Fibroblast of lung (primary cell): Measurements from ENCODE around the gene WIPI1. TPM values are rescaled to one million over a fixed set of nuclear protein-coding genes. Genes with fewer than 3 reads are reported as not detected.

ENCODE experiments used
- DNase-seq, 2 donors: peaks; one replicate each; pipeline versions ENCODE4 v3.0.0 to v3.0.0-alpha.2; 2010; ENCODE audit warnings: low read depth in 2 of 2
- H2AFZ ChIP-seq: 2 replicates; pipeline ENCODE4 v1.5.1; 2012; ENCODE audit warnings: low read length, control low read depth, inconsistent platforms
- H3K27ac ChIP-seq: 2 replicates; pipeline ENCODE4 v1.5.1; 2011; ENCODE audit warnings: low read length, control low read depth; ENCODE audit not compliant: insufficient read depth
- H3K27me3 ChIP-seq: 2 replicates; pipeline ENCODE4 v1.5.1; 2011; ENCODE audit warnings: mild to moderate bottlenecking, low read length; ENCODE audit not compliant: control insufficient read depth, insufficient read depth
- H3K36me3 ChIP-seq: 2 replicates; pipeline ENCODE4 v1.5.1; 2011; ENCODE audit warnings: low read length; ENCODE audit not compliant: control insufficient read depth, insufficient read depth
- H3K4me1 ChIP-seq: 2 replicates; pipeline ENCODE4 v1.5.1; 2011; ENCODE audit warnings: low read length; ENCODE audit not compliant: control insufficient read depth, insufficient read depth; ENCODE audit errors: extremely low read depth
- H3K4me2 ChIP-seq: 2 replicates; pipeline ENCODE4 v1.5.1; 2011; ENCODE audit warnings: low read length, control low read depth; ENCODE audit not compliant: insufficient read depth; ENCODE audit errors: extremely low read depth
- H3K4me3 ChIP-seq, 4 experiments: fragments of 200-600 bp in 1 of 4; sonication (generic) in 1 of 4; replicated peaks in 1 of 4; 2 replicates each; pipeline ENCODE4 v1.5.1; 2011 to 2016; ENCODE audit warnings: low read length in 4 of 4, low read depth in 3 of 4, mild to moderate bottlenecking in 3 of 4, control low read depth in 2 of 4, inconsistent platforms in 1 of 4, mixed read lengths in 1 of 4; ENCODE audit not compliant: insufficient read depth in 1 of 4; ENCODE audit errors: control extremely low read depth in 1 of 4
- H3K79me2 ChIP-seq: 2 replicates; pipeline ENCODE4 v1.5.1; 2012; ENCODE audit warnings: mild to moderate bottlenecking, low read length, inconsistent platforms; ENCODE audit not compliant: control insufficient read depth, insufficient read depth
- H3K9ac ChIP-seq: 2 replicates; pipeline ENCODE4 v1.5.1; 2011; ENCODE audit warnings: mild to moderate bottlenecking, low read length, control low read depth; ENCODE audit not compliant: insufficient read depth
- H3K9me3 ChIP-seq: 2 replicates; pipeline ENCODE4 v1.5.1; 2012; ENCODE audit warnings: low read depth, low read length; ENCODE audit not compliant: control insufficient read depth, insufficient read depth
- H4K20me1 ChIP-seq: 2 replicates; pipeline ENCODE4 v1.5.1; 2011; ENCODE audit warnings: low read length; ENCODE audit not compliant: control insufficient read depth, insufficient read depth; ENCODE audit errors: extremely low read depth
- CTCF ChIP-seq, 2 donors: IDR thresholded peaks in 1 of 2; conservative IDR thresholded peaks in 1 of 2; 1 replicate in 1 of 2; 2 replicates in 1 of 2; pipeline ENCODE4 v1.5.1; 2011 to 2012; ENCODE audit warnings: low read length in 2 of 2, control low read depth in 1 of 2, inconsistent platforms in 1 of 2, low read depth in 1 of 2, mild to moderate bottlenecking in 1 of 2
- EZH2 ChIP-seq: IDR thresholded peaks from 2 replicates; pipeline ENCODE4 v1.5.1; 2012; ENCODE audit warnings: low read length, control low read depth, mild to moderate bottlenecking; ENCODE audit errors: missing control alignments
- polyA plus RNA-seq, 2 donors: library from polyadenylated mRNA; depleted of rRNA in 1 of 2; stranded (reverse) in 1 of 2; unstranded in 1 of 2; fragments of >200 nt; gene quantifications; 2 replicates each; pipeline ENCODE4 v1.2.1, GENCODE V29; 2011 to 2012; ENCODE audit warnings: missing spikeins in 1 of 2
- total RNA-seq: library from RNA; depleted of rRNA; stranded (reverse); fragments of >200 nt; gene quantifications from 2 replicates; pipeline ENCODE4 v1.2.1, GENCODE V29; 2014

Gene WIPI1
- total and polyA plus RNA-seq, 2 donors (not counting 1 experiment from before 2014, with no cell fraction given): 158 to 251 TPM

DNA sequence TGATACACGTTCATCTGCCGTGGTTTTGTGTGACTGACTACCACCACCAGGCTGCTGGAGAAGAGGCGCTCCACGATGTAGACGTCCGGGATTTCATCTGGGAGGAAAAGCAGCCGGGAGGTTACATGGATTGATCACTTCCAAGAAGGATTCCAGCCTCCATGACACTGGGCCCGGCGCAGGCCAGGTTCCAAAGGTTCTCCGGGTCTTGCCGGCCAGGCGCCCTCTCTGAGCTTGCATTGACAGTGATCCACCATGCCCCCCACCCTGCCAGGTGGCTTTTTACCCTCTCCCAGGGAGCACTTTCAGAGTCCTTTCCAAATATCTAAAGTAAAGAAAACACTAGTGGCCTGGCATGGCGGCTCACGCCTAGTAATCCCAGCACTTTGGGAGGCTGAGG, 6.5 kb downstream of the WIPI1 start:
- Histone ChIP-seq H4K20me1 (no peaks in the 10 kb centered on the region), H2AFZ (no peak overlapping the region), H3K9me3 (no peaks in the 10 kb centered on the region), H3K4me1 (peaks cover 12% of the 10 kb centered on the region), H3K36me3 (peaks cover 20% of the 10 kb centered on the region), H3K9ac (no peak overlapping the region), H3K27me3 (no peaks in the 10 kb centered on the region), H3K79me2 (peaks cover 22% of the 10 kb centered on the region), H3K4me3 (no peak overlapping the region), H3K27ac (no peak overlapping the region), H3K4me2 (no peak overlapping the region)
- TF ChIP-seq EZH2 (no peak), CTCF (conservative IDR thresholded peaks at IDR 0.05 in 1 of 2, IDR thresholded peaks at IDR 0.05 in 1 of 2; ENCODE audit: low read depth in 1 of 2, low read length in 2 of 2) (no peak)
- DNase-seq: no peak

GRCh38 chr17:68450391-68450790, 6.9 kb downstream of the WIPI1 start:
- DNase-seq: no peak
- no peak overlapping the region for H3K9ac ChIP-seq
- peaks cover 20% of the 10 kb centered on the region for H3K36me3 ChIP-seq
- peaks cover 22% of the 10 kb centered on the region for H3K79me2 ChIP-seq
- TF ChIP-seq EZH2: no peak
- H3K9me3 ChIP-seq: no peaks in the 10 kb centered on the region
- H2AFZ ChIP-seq: no peak overlapping the region
- H3K27ac ChIP-seq: no peak overlapping the region
- peaks cover 12% of the 10 kb centered on the region for H3K4me1 ChIP-seq
- H4K20me1 ChIP-seq: no peaks in the 10 kb centered on the region
- no peak overlapping the region for H3K4me3 ChIP-seq
- no peaks in the 10 kb centered on the region for H3K27me3 ChIP-seq
- no peak overlapping the region for H3K4me2 ChIP-seq

GRCh38 chr17:68449021-68449739, 8.1 kb downstream of the WIPI1 start:
- H3K27me3 ChIP-seq: no peaks in the 10 kb centered on the region
- H3K27ac ChIP-seq: no peak overlapping the region
- DNase-seq: no peak
- TF ChIP-seq EZH2 (no peak), CTCF (conservative IDR thresholded peaks at IDR 0.05 in 1 of 2, IDR thresholded peaks at IDR 0.05 in 1 of 2; ENCODE audit: low read depth in 1 of 2, low read length in 2 of 2) (no peak)
- H3K9me3 ChIP-seq: no peaks in the 10 kb centered on the region
- H3K4me3 ChIP-seq: no peak overlapping the region
- no peak overlapping the region for H3K9ac ChIP-seq
- H3K4me2 ChIP-seq: no peak overlapping the region
- no peaks in the 10 kb centered on the region for H4K20me1 ChIP-seq
- no peak overlapping the region for H2AFZ ChIP-seq
- H3K4me1 ChIP-seq: peaks cover 8% of the 10 kb centered on the region
- peaks cover 20% of the 10 kb centered on the region for H3K36me3 ChIP-seq
- H3K79me2 ChIP-seq: peaks cover 12% of the 10 kb centered on the region
